GM20000 (cell line): Measurements from ENCODE around the gene ENAH.

Experiments
- DNase-seq: peaks from one replicate; pipeline ENCODE4 v3.0.0; 2012; ENCODE audit warnings: low spot score
- TF ChIP-seq, protein P1 (sequence below): IDR thresholded peaks from 2 replicates; pipeline ENCODE4 v1.5.1; 2012; ENCODE audit warnings: mild to moderate bottlenecking, control low read depth; ENCODE audit errors: extremely low read depth, missing control alignments

Gene ENAH

GRCh38 chr1:225466848-225467192 lies 186.1 kb downstream of the ENAH start:
- no peak for DNase-seq
- TF ChIP-seq, protein P1, sequence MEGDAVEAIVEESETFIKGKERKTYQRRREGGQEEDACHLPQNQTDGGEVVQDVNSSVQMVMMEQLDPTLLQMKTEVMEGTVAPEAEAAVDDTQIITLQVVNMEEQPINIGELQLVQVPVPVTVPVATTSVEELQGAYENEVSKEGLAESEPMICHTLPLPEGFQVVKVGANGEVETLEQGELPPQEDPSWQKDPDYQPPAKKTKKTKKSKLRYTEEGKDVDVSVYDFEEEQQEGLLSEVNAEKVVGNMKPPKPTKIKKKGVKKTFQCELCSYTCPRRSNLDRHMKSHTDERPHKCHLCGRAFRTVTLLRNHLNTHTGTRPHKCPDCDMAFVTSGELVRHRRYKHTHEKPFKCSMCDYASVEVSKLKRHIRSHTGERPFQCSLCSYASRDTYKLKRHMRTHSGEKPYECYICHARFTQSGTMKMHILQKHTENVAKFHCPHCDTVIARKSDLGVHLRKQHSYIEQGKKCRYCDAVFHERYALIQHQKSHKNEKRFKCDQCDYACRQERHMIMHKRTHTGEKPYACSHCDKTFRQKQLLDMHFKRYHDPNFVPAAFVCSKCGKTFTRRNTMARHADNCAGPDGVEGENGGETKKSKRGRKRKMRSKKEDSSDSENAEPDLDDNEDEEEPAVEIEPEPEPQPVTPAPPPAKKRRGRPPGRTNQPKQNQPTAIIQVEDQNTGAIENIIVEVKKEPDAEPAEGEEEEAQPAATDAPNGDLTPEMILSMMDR, result no peak

DNA sequence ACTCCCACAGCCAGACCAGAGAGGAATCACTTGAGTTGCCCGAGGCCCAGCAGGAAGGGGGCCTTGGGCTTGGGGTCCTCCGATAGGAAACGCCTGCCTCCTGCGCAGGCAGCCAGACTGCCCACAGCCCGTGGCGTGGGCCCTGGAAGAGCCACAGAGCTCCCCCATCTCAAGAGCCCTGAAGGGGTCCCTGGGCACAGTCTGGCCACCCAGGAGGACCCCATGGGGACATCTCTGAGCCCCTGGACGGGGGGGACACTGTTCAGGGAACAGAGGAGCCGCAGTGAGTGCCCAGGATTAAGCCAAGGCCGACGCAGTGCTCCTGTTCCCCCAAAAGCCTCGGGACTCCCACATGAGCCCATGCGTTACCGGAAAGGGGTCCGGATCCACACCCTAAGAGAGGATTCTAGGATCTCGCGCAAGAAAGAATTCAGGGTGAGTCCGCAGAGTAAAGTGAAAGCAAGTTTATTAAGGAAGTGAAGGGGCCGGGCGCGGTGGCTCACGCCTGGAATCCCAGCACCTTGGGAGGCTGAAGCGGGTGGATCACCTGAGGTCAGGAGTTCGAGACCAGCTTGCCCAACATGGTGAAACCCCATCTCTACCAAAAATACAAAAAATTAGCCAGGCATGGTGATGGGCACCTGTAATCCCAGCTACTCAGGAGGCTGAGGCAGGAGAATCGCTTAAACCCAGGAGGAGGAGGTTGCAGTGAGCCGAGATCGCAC lies 187.0 kb downstream of the ENAH start:
- TF ChIP-seq, protein P1, result no peak
- no peak for DNase-seq

DNA sequence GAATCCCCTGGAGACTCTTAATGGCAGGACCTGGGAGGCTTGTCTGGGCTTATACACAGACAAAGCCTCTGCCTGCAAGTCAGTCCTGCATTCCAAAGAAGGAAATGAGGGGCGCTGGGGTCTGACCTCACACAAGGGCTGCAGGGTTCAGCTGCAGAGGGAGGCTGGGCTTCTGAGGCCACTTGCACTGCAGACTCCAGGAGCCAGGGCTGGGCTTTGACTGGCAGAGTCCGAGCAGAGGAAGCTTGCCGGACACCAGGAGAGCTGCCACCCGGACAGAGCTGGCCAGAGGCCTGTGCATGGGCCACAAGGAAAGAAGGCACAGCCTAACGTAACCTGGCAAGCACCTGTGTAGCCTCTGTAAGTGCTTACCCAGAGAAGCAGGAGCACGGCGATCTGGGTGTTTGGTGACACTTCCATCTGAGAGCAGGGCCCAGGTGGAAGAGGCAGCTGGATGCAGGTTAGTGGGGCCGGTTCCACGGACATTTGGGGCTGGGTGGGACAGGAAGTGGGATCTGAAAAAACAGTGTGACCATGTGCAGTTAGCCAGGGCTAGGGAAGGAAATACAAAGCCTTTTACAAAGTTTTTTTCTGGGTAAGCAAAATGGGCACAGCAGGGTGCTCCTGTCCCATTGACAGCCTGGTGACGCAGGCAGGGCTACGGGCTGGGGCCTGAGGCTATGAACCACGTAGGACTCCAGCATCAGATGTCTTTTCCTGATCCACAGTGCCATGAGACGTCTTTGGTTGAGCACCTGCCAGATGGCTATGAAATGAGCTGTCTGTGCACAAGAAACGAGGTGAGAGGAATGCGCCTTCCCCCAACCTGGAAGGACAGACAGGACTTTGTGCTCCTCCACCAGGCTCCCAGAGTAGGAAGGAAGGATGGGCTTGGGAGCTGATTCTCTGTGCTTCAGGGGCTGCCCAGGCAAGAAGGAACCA lies 187.8 kb downstream of the ENAH start:
- TF ChIP-seq, protein P1, result no peak
- no peak for DNase-seq

GRCh38 chr1:225462714-225463574 lies 190.0 kb downstream of the ENAH start:
- TF ChIP-seq, protein P1, result no peak
- DNase-seq, result no peak

- TF ChIP-seq, protein P1, result no peak
- no peak for DNase-seq
These were observed 190.6 kb downstream of the ENAH start for GRCh38 chr1:225462429-225462713.

DNA sequence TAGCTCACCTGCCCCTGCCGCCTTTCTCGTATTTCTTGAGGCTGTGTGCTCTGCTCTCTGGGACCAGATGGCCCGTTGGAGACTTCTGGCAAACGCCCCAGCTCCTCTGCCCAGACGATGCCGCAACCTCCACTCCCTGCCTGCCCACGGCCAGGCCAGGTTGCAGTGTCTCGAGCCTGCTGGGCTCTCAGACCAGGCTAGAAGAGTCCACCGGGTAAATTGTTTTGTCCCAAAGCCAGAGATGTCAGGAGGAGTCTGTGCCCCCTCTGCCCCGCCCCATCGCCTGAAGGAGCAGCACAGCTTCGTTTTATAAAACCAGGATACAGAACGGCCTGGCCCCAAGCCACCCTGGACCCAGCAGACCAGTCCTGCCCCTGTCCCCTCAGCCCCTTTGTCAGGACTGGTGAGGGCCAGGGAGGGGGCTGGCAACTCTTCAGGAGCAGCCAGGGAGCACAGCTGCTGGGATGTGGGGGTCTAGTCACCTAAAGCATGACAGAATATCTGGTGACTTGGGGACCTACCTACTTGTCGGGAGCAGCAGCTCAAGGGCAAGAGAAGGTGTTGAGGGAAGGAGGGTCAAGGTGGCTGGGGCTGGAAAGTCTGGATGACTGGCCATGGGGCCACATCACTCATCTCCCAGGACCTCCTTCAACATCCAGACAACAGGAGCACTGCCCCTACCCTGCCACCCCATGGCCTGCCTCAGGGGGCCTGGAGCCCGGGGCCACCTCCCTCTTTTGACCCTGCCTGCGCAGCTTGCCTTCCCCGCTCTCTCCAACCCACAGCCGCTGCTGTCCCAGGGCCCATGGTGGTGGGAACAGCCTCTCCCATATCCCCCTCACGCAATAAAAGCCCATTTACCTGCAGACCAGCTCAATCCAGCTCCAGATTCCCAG lies 191.1 kb downstream of the ENAH start:
- TF ChIP-seq, protein P1, result no peak
- no peak for DNase-seq
